HTR-8/SVneo (cell line): ENCODE data around the gene GDF2.

ENCODE experiments used
- DNase-seq: peaks from one replicate; pipeline ENCODE4 v3.0.0; 2011; ENCODE audit warnings: low spot score, mixed read lengths; ENCODE audit not compliant: insufficient read length
- FAIRE-seq: peaks from 2 replicates; lab custom pipeline; 2011; peaks lifted over from hg19 to GRCh38; lab: Jason Lieb, UNC

GDF2 gene

DNA sequence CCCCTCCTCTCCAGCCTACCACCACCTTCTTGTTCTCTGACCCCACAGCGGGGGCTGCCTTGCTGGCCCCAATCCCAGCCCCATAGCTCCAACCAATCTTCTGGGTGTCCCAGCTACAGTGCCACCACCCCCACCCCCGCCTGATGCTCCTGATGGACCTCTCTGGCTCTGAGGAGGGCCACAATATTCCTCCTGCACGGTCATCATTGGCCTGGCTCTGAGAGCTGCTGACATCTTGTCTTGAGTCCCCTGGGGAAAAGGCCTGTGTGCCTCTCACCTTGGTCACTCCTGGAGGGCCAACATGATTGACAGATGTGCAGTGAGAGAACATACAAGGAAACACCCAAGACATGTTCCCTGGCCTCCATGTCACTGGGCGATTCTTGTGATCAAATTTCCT lies 7.6 kb downstream of the GDF2 start:
- DNase-seq (no peak), FAIRE-seq (no peak)

DNA sequence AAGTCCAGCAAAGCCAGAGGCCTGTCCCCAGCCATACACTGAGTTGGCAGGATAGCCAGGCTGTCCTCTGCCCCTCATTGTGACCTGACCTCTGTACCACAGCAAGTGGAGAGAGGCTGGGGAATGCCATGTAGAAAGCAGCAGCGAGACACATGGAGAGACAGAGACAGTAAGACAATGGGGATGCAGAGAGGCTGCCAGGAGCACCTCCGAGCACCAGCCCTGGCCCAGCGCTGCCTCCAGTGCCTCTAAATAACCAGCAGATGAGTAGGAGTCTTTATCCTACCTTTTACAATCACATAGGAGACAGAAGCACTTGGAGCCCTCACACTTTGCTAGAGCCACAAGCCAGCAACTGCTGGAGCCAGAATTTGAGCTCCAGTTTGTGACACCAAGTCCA lies 8.1 kb downstream of the GDF2 start:
- FAIRE-seq, result no peak
- no peak for DNase-seq

DNA sequence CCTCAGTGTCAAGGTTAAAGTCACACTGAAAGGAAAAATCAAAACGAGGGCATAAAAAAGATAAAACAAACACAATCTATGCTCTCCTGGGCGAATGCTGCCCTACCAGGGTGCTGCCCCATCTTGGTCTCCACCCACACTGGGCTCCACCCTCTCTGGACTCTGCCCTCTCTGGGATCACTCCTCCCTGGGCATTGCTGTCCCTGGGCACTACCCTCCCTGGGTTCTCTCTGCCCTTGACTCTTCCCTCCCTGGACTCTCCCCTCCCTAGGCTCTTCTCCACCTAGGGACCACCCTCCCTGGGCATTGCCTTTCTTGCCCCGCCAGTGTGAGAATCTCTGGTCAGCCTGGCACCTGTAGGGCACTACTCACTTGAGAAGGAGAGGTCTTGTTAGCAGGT lies 8.6 kb downstream of the GDF2 start:
- no peak for FAIRE-seq

DNA sequence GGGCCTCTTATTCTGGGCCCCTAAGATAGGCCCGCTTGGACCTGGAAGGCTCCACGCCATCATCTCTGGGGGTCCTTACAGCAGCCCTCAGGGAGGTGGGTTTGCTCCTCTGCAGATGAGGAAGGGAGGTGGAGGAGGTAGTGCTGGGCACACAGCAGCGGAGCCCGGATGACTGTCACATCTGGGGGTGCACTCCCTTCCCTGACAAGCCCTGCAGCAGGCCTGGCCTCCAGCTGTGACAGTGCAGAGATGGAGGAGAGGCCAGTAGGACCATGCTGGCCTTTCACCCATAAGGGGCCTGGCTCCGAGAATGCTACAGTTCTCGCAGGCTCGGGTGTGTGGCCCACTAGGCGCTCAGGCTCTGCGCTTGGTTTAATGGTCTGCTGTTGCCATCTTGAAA lies 9.2 kb downstream of the GDF2 start:
- DNase-seq, result no peak

More for the DNA sequence above, 8.6 kb downstream of the GDF2 start:
- no peak for DNase-seq

DNA sequence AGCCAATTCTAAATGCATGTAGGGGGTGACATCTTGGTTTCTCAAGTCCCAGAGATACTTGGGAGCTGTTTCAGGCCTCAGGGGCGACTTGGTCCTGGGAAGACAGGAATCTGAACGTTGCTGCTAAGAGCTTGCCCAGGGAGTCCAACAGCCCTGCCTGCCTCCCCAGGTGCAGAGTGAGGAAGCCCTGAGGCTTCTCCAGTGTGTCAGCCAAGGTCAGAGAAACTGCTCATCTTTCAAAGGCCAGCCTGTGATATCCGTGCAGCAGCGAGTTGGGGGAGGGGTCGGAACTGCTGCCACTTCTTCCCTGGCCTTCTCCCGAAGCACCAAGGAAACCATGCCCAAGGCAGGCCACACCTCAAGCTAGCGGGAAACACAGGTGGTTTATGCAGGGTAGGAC lies 9.7 kb downstream of the GDF2 start:
- no peak for DNase-seq
- no peak for FAIRE-seq

More for the DNA sequence above, 9.2 kb downstream of the GDF2 start:
- FAIRE-seq, result no peak

DNA sequence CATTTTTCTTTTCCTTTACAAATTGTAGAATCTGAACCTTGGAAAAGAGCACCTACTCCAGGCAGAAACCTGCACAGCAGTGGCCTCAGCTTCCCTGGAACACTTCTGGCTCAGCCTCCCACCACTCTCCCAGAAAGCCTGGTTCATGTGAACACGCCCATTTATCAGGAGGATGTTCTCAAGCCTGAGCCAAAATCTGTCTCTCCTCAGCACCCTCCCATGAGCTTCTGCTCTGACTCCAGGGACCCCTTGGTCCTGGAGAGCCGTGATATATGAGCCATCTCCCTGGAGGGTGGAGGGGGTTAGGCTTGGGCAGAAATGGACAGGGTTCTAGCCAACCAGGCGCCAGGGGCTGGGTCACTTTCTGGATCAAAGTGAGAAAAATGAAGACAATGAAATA lies 10.1 kb downstream of the GDF2 start:
- FAIRE-seq, result no peak
- no peak for DNase-seq

DNA sequence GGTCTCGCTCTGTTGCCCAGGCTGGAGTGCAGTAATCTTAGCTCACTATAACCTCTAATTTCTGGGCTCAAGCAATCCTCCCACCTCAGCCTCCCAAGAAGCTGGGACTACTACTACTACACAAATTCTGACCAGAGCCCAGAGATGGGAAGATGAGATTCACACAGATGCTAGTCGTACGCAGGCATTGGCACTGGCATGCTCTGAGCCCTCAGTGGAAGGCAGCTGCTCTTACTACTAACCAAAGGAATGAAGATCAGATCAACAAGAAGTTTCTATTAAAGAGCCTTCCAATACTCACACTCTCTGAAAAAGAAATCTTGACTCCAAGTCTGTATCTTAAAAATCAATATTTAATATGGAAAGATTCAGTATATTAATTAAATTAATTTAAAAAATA lies 10.7 kb downstream of the GDF2 start:
- FAIRE-seq (no peak), DNase-seq (no peak)

DNA sequence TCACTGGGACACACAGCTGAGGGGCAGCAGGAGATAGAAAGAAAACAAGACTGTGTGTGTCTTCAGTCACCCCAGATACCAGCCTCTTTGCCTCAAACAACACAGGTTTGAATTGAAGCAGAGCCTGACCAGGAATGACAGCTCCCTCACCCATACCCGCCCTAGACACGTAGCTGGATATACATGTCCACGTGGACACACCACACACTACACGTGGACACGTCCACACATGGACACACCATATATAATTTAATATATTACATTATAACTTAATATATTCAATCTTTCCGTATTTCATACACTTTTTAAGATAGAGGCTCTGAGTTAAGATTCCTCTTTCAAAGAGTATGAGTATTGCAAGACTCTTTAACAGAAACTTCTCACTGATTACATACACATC lies 11.3 kb downstream of the GDF2 start:
- FAIRE-seq (no peak), DNase-seq (no peak)

DNA sequence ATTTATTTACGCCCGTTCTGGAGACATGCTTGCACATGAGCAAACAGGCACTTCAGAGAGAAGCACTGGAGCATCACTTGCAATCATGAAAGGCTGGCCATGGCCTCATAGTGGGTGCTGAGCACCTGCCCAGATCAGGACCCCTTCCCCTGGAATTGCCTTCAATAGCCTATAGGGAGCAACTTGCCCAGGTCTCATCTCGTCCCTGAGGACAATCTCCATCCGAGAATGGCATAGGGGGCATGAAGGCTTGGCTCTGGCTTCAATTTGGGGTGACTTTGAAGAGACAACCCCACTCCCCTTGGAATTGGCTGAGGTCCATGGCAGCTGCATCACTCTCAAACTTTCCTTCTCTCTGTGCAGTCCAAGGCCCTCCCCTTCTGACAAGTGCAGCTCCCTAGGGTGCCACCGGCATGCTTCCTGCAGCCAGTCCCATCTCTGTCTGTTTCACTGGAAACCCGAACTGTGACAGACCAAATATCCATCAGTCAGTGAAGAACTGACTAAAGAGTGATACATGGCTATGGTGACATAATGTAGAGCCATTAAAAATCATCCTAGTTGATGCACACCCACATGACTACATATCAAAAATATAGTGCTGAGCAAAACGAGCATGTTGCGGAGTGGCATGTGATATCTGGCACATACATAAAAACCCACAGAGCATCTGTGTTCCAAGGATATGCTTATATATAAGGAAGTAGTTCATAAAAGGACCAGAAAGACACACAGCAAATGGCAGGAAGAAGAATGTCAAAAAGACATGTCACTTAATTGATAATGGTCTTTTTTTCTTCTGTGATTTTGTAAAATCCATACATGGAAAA lies 12.4 kb downstream of the GDF2 start:
- FAIRE-seq, result no peak
- no peak for DNase-seq

DNA sequence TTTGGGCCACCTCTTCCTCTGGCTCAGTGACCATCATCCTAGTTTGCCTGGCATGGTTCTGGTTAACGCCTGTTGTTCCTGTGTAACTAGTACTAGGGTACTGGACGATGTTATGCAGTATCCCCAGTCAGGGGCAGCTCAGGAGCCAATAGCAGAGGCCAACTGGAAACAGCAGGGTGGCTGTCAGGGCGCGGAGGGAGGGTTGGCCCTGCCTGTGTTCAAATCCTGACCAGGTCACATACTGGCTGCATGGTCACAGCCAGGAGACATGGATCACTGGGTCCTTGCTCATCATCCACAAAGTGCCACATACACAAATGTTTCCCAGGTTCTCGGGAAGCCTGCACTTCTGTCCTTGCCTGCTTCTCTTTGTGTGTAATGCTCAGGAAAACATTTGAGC lies 13.7 kb downstream of the GDF2 start:
- FAIRE-seq, result no peak
- no peak for DNase-seq

DNA sequence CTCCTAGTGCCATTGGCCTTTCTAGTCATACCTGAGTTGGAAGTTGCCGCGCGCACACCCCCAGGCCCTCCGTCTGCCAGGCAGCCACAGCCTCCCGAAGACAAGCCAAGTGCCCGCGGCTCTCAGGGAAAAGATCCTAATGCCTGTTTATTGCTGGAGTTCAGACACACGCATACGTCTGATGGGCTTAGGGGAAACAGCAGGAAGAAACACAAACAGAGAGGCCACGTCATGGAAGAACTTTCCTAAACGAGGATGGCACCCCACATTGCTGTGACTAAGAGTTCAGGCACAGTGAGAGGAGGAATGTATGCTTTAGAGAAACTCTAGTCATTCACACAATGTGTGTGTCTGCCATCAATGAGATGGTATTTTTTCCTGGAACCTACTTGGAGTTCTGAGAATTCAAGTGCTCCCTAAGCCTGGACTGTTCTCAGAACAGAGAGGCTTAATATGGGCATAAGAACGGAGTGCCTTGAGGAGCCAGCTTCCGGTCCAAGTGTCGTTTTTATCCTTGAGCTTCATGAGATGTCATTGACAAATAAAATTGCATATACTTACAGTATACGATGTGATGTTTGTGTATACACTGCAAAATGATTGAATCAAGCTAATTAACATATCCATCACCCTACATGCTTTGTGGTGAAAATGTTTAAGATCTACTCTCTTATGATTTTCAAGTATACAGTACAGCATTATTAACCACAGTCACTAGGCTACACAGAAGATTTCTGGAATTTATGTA lies 14.3 kb downstream of the GDF2 start:
- FAIRE-seq (no peak), DNase-seq (no peak)

DNA sequence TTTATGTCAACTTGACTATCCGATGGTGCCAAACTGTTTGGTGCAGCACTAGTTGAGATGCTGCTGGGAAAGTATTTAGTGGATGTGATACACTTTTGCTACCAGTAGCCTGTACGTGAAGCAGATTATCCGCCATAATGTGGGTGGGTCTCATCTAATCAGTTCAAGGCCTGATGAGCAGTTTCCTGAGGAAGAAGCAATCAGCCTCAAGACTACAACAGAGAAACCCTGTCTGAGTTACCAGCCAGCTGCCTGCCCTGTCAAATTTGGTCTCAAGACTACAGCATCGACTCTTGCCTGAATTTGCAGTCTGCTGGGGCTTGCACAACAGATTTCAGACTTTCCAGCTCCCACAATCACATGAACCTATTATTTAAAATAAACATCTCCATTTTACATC lies 15.1 kb downstream of the GDF2 start:
- DNase-seq (no peak), FAIRE-seq (no peak)

DNA sequence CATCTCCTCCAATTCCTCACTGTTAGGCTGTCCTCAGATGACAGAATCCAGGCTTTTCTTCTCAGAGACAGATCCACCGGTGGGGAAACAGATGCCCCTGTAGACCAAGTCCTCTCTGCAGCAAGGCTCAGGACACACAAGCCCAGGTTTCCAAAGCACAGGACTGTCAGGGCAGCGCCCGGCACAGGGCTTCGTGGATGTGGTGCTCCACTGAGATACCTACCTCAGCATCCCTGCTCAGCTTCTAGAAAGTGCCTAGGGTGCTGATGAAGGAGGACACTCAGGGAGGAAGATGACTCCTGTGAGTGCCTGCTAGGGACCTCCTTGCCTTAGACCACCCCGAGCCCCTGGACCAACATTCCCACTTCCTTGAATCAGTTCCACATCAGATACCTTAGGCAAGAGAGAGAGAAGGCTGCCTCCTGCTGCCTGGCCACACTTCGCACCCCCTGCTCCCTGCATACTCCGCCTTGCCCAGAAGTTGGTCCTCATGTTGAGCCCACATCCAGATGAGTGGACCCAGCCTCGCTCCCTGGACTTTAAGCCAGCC lies 17.0 kb downstream of the GDF2 start:
- no peak for FAIRE-seq
- DNase-seq, result no peak

DNA sequence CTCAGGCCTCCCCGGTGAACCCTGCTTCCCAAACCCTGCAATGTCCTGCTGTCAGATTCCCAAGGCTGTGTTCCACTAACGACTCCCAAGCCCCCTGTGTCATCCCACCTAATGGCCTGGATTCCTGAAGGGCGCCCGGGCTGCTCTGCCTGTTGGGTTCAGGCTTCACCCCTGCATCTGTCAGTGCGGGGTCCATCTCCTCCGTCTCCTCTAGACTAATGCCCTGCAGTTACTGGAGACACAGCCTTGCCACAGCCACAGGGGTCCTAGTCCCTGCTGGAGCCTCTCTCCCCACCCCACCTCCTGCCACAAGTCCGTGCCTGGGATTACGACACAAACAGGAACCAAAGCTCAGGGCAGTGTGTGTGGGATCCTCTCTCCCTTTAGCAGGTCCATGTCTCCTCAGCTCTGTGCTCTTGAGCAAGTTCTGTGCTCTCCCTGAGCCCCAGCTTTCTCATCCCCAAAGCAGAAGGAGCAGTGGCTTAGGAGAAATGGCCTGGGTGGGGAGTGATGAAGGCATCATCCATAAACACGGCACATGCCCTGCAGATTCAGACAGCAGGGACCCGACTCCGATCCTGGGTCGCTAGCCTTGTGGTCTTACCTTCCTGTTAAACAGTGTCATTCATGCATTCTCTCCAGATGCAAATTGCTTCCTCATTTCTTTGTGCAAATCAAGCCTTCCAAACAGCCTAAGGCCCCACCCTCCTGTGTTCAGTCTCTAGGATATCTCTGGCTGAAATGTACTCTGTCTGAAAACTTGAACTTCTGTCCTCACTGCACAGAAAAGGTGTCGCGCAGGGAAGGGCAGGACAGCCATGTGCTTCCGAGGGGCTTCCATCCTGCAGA lies 17.7 kb downstream of the GDF2 start:
- DNase-seq (no peak), FAIRE-seq (no peak)

DNA sequence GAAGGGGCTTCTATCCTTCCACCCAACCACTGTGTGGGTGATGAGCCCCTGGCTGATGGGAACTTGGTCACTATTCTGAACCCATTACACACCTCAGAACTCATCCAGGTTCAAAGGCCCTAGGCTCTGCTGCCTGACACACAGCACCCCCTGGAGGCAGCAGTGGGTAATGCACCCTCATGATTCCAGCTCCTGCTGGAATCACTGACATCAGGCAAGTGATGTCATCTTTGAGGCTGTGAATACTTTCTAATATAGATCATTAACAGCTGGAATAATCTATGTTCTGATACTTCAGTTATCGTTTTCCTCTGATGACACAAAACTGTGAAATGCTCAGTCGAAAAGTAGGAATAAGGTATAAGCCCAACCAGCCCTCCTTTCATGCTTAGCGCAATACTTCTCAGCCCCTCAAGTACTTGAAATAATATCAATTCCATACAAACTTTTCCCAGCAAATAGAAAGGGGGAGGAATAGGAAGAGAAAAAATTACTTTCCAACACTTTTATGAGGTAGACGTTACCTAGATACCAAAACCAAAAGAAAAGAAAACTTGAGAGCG lies 18.4 kb downstream of the GDF2 start:
- DNase-seq, result peak; percentile 78
- FAIRE-seq, result no peak

DNA sequence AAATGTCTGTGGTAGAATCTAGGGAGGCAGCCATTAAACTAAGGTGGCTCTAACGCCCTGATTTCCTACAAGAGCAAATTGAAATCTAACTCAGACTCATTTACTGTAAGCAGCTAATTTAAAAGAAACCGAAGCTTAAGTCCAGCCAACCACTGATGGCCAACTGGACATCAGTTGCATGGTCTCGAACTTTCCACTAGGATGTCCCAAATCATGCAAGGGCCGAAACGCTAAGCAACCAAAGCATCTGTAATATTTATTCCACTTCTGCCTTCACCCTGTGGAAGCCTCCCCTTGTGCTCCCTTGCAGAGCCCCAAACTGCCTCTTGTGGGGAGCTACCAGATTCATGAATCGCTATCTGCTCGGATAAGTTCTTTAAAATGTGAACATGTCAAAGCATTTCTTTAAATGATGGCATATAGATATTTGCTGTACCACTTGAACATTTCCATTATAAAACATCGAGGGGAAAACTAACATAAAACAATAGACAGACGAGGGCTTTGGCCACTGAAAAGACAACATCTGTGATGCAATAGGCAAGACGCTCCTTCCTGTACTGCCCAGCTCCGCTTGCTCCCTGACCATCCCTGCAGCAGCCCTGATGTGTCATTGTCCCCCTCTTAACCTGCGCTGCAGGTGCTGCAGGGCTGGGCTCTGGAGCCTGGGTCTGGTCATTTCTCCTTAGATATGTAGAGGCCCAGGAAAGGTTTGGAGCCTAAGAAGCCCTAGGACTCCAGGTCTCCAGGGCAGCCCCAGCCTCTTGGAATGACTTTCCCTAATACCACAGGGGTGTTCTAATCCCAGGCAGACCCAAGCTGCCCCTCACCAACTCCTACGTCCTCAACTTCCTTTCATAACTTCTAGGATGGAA lies 23.0 kb downstream of the GDF2 start:
- FAIRE-seq (no peak), DNase-seq (no peak)

DNA sequence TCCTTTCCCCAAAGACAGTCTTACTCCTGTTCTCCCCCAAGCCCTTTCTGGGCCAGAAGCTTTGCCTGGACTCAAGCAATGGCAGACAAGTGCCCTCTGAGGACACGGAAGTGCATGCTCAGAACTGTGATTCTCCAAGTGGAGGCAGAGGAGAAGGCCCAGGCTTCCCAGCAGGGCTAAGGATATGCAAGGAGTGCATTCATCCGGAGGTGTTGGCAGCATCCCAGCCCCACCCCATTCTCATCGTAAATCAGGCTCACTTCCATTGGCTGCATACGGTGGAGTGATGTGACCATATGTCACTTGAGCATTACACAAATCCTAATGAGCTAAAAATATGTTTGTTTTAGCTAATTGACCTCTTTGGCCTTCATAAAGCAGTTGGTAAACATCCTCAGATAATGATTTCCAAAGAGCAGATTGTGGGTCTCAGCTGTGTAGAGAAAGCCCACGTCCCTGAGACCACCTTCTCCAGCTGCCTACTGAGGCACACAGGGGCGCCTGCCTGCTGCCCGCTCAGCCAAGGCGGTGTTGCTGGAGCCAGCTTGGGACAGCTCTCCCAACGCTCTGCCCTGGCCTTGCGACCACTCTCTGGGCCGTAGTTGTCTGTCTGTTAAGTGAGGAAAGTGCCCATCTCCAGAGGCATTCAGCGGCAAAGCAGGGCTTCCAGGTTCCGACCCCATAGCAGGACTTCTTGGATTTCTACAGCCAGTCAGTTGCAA lies 24.5 kb downstream of the GDF2 start:
- DNase-seq, result no peak
- no peak for FAIRE-seq

DNA sequence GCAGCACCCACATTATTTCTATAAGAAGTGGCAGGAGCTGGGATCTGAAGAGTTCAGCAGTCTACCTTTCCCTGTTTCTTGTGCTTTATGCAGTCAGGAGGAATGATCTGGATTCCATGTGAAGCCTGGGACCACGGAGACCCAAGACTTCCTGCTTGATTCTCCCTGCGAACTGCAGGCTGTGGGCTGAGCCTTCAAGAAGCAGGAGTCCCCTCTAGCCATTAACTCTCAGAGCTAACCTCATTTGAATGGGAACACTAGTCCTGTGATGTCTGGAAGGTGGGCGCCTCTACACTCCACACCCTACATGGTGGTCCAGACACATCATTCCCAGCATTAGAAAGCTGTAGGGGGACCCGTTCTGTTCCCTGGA lies 25.0 kb downstream of the GDF2 start:
- FAIRE-seq (no peak), DNase-seq (no peak)
